LNCAP (cell line): Measurements from ENCODE around the gene C16orf92.

Experiments used
- TF ChIP-seq, protein P1 (sequence below): fragments of 450-650 bp; IDR thresholded peaks from 2 replicates; pipeline ENCODE4 v1.5.1; 2017; ENCODE audit warnings: mild to moderate bottlenecking

The C16orf92 gene

DNA sequence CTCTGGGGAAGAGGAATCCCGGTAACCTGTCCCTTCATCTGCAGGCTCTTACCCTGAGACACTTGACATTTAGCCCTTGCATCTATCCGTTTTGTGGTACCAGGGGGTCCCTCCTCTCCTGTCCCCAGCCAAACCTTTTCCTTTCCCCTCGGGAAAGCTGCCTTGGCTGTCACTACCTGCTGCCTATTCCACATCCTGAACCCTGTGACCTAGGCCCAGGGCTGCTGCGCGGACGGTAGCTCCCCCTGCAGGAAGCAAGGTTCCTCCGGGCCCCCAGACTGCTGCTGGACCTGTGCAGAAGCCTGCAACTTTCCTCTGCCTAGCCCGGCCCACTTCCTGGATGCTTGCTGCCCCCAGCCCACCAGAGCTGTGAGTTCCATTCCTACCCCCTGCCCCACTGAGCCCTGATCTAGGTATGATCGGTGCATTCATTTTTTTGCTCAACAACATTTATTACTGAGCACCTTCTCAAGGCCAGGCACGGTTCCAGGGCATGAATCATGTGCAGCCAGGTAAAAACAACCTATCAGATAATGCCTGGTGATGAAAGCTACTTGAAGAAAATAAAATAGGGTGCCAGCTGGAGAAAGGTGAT, 32.1 kb downstream of the C16orf92 start:
- TF ChIP-seq, protein P1, sequence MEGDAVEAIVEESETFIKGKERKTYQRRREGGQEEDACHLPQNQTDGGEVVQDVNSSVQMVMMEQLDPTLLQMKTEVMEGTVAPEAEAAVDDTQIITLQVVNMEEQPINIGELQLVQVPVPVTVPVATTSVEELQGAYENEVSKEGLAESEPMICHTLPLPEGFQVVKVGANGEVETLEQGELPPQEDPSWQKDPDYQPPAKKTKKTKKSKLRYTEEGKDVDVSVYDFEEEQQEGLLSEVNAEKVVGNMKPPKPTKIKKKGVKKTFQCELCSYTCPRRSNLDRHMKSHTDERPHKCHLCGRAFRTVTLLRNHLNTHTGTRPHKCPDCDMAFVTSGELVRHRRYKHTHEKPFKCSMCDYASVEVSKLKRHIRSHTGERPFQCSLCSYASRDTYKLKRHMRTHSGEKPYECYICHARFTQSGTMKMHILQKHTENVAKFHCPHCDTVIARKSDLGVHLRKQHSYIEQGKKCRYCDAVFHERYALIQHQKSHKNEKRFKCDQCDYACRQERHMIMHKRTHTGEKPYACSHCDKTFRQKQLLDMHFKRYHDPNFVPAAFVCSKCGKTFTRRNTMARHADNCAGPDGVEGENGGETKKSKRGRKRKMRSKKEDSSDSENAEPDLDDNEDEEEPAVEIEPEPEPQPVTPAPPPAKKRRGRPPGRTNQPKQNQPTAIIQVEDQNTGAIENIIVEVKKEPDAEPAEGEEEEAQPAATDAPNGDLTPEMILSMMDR, result peak; percentile 41; the same call in 1 of the 2 replicates

DNA sequence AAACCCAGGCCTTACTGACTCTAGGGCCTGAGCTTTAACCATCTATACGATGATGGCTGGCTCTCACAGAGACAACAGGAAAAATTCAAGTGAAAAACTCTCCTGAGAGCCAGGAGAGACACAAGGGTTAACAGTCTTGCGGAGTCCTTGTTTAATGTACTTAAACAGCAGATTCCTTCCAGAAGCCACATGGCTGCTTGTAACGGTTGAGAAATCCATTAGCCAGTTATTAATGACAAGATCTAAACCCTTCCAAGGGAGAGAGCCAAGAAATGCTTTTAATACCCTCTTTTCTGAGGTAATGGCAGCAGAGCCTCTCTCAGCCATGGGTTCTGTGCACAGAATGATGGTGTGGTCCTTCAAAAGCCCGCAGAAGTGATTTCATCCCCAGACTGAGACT, 37.3 kb downstream of the C16orf92 start:
- TF ChIP-seq, protein P1, result no peak

DNA sequence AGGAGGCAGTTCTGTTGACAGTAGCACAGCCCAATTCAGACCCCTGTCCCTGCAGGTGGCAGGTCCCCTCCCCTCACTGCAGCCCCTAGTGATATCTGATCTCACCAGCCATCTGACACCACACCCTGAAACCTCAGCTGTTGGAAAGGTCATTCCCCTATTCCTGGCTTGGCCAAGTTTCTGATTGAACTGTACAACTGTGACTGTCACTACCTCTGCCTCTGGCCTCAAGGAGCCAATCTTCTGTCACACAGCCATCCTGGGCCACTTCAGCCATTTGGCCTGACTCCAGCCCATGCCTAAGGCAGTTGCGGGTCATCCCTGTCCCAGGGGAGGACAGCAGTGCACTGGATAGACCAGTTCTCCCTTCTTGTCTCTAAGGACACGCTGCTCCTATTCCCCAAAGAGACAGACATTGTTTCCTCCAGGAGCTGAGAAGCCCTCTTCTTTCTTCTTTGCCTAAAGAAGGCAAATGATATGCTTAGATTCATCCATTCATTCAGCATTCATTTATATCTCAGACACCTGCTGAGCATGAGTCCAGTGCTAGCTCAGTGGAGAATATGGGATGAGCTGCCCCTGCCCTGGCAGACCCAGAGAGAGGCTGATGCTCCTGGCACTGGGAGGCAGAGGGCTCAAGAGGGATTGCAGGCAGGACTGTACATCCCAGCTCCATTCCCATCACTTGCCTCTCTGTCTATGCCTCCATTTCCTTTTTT, 38.0 kb downstream of the C16orf92 start:
- TF ChIP-seq, protein P1, result no peak

DNA sequence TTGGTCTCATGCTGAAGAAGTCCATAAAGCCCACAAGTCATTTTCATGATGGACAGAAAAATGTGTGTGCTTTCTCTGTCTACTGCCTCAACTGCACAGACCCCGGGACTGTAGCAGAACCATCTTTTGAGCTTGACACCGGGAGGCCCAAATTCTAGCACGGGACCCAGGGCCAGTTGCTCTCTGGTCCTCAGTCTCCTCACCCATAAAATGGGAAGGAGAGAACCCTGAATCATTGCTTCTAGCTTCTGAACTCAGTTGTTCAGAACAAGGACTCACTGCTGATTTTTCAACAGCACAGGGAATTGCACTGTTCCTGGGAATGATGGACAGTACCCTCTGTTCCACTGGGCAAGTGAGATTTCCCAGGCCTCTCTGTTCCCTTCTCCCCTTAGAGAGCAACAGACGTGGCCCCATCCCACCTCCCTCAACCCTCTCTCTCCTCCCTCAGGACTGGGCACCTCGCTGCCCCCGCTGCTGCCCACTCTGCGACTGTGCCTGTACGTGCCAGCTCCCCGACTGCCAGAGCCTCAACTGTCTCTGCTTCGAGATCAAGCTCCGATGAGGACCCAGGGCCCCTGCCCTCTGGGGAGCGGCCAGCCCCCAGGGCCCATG, 40.4 kb downstream of the C16orf92 start:
- TF ChIP-seq, protein P1, result no peak

DNA sequence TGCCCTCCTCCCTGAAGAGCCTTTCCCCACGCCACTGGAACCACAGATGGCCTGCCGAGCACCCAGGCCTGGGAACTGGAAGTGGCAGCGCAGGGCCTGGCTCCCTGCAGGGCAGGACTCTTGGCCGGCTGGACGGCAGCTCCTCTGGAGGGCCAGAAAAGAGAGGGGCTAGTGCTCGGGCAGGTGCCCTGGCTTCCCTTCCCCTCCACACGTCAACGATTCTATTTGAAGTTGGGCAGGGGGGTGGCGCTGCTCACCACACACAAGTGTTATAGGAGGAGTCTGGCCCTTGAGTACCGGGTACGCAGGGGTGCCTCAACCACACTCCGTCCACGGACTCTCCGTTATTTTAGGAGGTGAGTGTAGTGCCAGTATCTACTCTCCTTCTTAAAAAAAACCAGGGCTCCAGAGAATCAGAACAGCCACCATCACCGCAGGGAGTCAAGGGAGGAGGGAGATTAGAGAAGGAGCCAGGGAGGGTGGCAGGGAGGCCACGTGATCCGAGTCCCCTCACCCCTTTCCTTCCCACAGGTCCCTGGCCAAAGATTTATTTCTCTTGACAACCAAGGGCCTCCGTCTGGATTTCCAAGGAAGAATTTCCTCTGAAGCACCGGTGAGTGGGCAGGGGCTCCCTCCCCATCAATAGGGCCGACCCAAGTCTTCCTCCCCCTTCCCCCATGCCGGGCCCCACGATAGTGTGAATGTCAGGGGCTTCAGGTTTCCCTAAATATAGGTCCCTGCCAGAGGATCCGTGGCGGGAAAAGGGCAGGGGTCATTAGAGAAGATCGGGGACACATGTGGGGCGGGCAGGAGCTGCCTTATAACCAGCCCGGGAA, 41.1 kb downstream of the C16orf92 start:
- TF ChIP-seq, protein P1, result peak; percentile 28; the same call in 1 of the 2 replicates

DNA sequence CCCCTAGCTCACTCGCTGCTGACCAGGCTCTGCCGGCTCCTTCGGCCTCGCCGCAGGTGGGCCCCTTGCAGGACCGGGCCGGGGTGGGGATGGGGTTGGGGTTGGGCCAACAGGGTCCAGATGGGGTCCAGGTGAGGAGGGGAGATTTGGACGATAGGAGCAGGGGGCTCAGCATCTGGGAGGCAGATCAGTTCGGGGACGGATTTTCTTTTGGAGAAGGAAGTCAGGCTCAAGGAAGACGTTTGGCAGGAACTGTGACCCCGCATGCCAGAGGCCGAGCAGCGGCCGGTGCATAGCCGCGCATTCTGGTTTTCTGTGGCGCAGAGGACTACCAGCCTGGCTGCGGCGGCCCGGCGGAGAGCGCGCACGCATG, 41.7 kb downstream of the C16orf92 start:
- TF ChIP-seq, protein P1, result no peak

DNA sequence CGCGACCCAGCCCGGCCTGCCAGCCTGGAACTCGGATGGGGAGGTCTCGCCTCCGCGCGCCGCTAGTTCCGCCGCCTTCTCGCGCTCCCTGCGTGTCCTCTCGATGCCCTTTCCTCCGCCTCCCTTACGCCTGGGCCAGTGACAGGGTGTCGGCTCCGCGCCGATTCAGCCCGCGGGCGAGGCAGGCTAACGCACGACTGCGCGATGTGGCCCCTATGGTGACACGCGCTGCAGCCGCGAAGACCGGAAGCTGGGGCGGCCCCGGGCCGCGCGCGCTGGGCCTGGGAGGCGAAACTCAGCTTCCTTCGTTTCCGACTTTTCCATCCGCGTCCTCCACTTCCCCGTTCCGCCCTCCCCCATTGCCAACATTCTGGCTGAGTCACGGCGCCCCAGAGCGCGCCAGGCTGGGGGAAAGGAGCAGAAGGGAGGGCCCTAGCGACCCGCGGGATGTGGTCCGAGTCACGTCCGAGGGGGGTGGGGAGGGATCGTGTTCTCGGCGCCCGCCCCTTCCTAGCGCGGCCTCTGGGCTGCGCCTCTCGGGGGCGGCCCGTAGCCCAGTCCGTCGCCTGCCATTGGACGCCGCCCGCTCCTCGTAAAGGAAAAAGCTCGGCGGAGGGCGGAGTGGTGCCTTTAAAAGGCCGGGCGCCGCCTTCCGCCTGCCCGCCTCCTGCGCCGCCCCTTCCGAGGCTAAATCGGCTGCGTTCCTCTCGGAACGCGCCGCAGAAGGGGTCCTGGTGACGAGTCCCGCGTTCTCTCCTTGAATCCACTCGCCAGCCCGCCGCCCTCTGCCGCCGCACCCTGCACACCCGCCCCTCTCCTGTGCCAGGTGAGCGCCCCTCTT, 42.3 kb downstream of the C16orf92 start, which contains the start of gene ALDOA:
TSS of gene ALDOA (plus strand) at position 659 of the 841 bp plus-strand sequence. CDS start 1,138 bp downstream, outside the sequence.
- TF ChIP-seq, protein P1, result no peak
